ENCODE results near the gene SSC4D.

Gene SSC4D

GRCh38 chr7:76347710-76348109 is 61.8 kb downstream of the SSC4D start:
- no peak for DNase-seq (ENCODE audit: low spot score)
- TF ChIP-seq CTCF (IDR thresholded peaks at IDR 0.05; ENCODE audit: borderline replicate concordance, control extremely low read depth, extremely low read depth, insufficient read depth, missing control alignments): no peak
- in situ Hi-C loops (cut with MboI; ENCODE audit: low sequenced_read_pairs, unreplicated experiment): no loop called here

GRCh38 chr7:76346778-76347177 is 62.7 kb downstream of the SSC4D start:
- in situ Hi-C loops (cut with MboI; ENCODE audit: low sequenced_read_pairs, unreplicated experiment): no loop called here
- no peak for TF ChIP-seq CTCF (IDR thresholded peaks at IDR 0.05; ENCODE audit: borderline replicate concordance, control extremely low read depth, extremely low read depth, insufficient read depth, missing control alignments)
- DNase-seq (ENCODE audit: low spot score): no peak

- TF ChIP-seq CTCF (IDR thresholded peaks at IDR 0.05; ENCODE audit: borderline replicate concordance, control extremely low read depth, extremely low read depth, insufficient read depth, missing control alignments): no peak
- in situ Hi-C loops (cut with MboI; ENCODE audit: low sequenced_read_pairs, unreplicated experiment): no loop called here
- no peak for DNase-seq (ENCODE audit: low spot score)
These were observed 63.4 kb downstream of the SSC4D start for GRCh38 chr7:76346097-76346496.

GRCh38 chr7:76343931-76344321 is 65.6 kb downstream of the SSC4D start:
- no peak for TF ChIP-seq CTCF (IDR thresholded peaks at IDR 0.05; ENCODE audit: borderline replicate concordance, control extremely low read depth, extremely low read depth, insufficient read depth, missing control alignments)
- in situ Hi-C loops (cut with MboI; ENCODE audit: low sequenced_read_pairs, unreplicated experiment): no loop called here
- no peak for DNase-seq (ENCODE audit: low spot score)

GRCh38 chr7:76343294-76343930 is 66.1 kb downstream of the SSC4D start:
- DNase-seq (ENCODE audit: low spot score): no peak
- no peak for TF ChIP-seq CTCF (IDR thresholded peaks at IDR 0.05; ENCODE audit: borderline replicate concordance, control extremely low read depth, extremely low read depth, insufficient read depth, missing control alignments)
- in situ Hi-C loops (cut with MboI; ENCODE audit: low sequenced_read_pairs, unreplicated experiment): no loop called here

GRCh38 chr7:76342222-76342621 is 67.3 kb downstream of the SSC4D start:
- in situ Hi-C loops (cut with MboI; ENCODE audit: low sequenced_read_pairs, unreplicated experiment): no loop called here
- TF ChIP-seq CTCF (IDR thresholded peaks at IDR 0.05; ENCODE audit: borderline replicate concordance, control extremely low read depth, extremely low read depth, insufficient read depth, missing control alignments): no peak
- no peak for DNase-seq (ENCODE audit: low spot score)

All from GM13976 (cell line).